Esophagus (tissue), 2 donors: ENCODE data around the gene PICALM. TPM values are rescaled to one million over a fixed set of nuclear protein-coding genes. Genes with fewer than 3 reads are reported as not detected.
"Not testable (repeated sequence)": the region's sequence is repeated elsewhere in the genome, so short reads cannot be mapped to it uniquely, and the experiment has no call there.

Experiments used
- H3K27ac ChIP-seq, 2 donors: one replicate each; pipeline ENCODE4 v1.5.1; 2013; ENCODE audit warnings: low read depth in 2 of 2, mild to moderate bottlenecking in 2 of 2, inconsistent platforms in 1 of 2, low read length in 1 of 2, moderate library complexity in 1 of 2
- H3K27me3 ChIP-seq, 2 donors: one replicate each; pipeline ENCODE4 v1.6.1; 2013; ENCODE audit warnings: low read length in 2 of 2, control low read depth in 1 of 2, mild to moderate bottlenecking in 1 of 2; ENCODE audit not compliant: insufficient read depth in 2 of 2, control insufficient read depth in 1 of 2
- H3K36me3 ChIP-seq, 2 donors: one replicate each; pipeline ENCODE4 v1.6.1; 2013; ENCODE audit warnings: low read length in 1 of 2; ENCODE audit not compliant: control insufficient read depth in 2 of 2, insufficient read depth in 2 of 2
- H3K4me1 ChIP-seq, 2 donors: one replicate each; pipeline ENCODE4 v1.6.1; 2013; ENCODE audit warnings: low read length in 1 of 2; ENCODE audit not compliant: control insufficient read depth in 2 of 2, insufficient read depth in 2 of 2
- H3K4me3 ChIP-seq, 2 donors: one replicate each; pipeline ENCODE4 v1.5.1; 2013; ENCODE audit warnings: low read length in 2 of 2, mild to moderate bottlenecking in 2 of 2, low read depth in 1 of 2, moderate library complexity in 1 of 2
- H3K9me3 ChIP-seq, 2 donors: one replicate each; pipeline ENCODE4 v1.6.1; 2013; ENCODE audit warnings: mild to moderate bottlenecking in 2 of 2, low read depth in 1 of 2, low read length in 1 of 2, moderate library complexity in 1 of 2; ENCODE audit not compliant: control insufficient read depth in 2 of 2, insufficient read depth in 1 of 2
- WGBS, 2 donors: extraction: QIAGEN DNeasy Blood & Tissue Kit; methylation state at CpG; one replicate each; pipeline ENCODE4 v1.1.7; 2013; 5-methylcytosine and 5-hydroxymethylcytosine counted together
- polyA plus RNA-seq, 2 donors: library from polyadenylated mRNA; stranded (reverse); fragments of 200-250 nt; gene quantifications; one replicate each; pipeline ENCODE4 v1.2.3, GENCODE V29; 2013
- donor health status: healthy with polysubstance abuse.
- donor health status: Bipolar disorder and iron deficiency.

PICALM gene
- polyA plus RNA-seq, 2 donors = 60.9 to 61.1 TPM

DNA sequence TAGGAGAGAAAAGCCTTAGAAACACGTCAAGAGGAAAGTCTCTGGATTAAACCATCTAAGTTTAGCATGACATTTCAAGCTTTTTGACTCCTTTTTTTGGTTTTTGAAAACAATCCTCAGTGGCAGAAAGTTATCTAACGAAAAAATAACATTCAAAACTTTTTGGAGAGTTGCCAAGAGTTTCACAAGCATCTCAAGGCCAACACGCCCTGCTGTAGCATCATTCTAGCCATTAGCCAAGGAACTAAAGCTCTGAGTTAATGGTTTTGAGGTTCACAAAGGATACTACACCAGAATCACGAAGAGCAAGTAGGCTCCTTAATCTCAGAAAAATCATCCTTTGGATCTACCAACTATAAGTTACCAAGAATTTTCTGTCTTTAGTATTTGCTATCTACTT, 94.8 kb downstream of the PICALM start:
- 60 to 61% methylated on average over 4 of the region's 4 CpGs for WGBS, 2 donors
- H3K27me3 ChIP-seq = no peaks in the 10 kb centered on the region
- H3K4me1 ChIP-seq = peaks cover 0 to 2% of the 10 kb centered on the region in 2 donors
- H3K9me3 ChIP-seq = no peaks in the 10 kb centered on the region
- H3K27ac ChIP-seq = no peak overlapping the region
- peaks cover 0 to 9% of the 10 kb centered on the region in 2 donors for H3K36me3 ChIP-seq
- no peak overlapping the region for H3K4me3 ChIP-seq

DNA sequence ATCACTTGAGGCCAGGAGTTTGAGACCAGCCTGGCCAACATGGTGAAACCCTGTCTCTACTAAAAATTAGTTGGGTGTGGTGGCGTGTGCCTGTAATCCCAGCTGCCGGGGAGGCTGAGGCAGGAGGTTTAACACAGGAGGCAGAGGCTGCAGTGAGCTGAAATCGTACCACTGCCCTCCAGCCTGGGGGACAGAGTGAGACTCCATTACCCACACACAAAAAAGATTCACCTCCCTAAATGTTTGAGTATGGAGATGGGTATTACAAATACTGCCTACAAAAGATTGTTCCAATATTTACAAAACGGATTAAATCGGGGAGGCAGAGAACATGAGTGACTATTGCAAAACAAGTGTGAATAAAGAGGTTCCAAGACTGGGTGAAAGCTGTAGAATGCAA, 98.3 kb downstream of the PICALM start:
- Histone ChIP-seq H3K9me3 (no peaks in the 10 kb centered on the region), H3K36me3 (peaks cover 0 to 9% of the 10 kb centered on the region in 2 donors), H3K27ac (peak overlapping the region in 1 of 2 donors; percentile 49), H3K4me1 (peaks cover 0 to 2% of the 10 kb centered on the region in 2 donors), H3K27me3 (no peaks in the 10 kb centered on the region), H3K4me3 (no peak overlapping the region)
- whole genome bisulfite sequencing, 2 donors = 84 to 85% methylated on average over 5 of the region's 5 CpGs

DNA sequence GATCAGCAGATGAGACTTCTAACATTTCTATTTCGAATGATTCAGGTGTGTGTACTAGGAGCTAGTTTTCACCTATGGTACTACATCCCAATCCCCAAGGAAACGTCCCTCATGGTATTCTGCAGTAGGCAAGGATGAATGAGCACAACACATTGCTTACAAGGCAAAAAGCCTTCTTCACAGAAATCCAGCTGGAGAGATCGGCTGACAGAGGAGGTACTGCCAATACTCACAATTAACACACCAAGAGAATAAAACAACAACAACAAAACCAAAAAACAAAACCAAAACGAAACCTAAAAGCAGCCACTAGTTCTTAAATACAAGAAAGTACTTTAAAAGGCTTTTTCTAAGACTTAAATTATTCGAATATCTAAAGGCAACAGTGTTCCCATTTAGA, 101.4 kb downstream of the PICALM start:
- H3K36me3 ChIP-seq = peaks cover 2 to 9% of the 10 kb centered on the region in 2 donors
- 84 to 85% methylated on average over 5 of the region's 5 CpGs for WGBS, 2 donors
- H3K4me3 ChIP-seq = no peak overlapping the region
- H3K27me3 ChIP-seq = no peaks in the 10 kb centered on the region
- H3K9me3 ChIP-seq = no peaks in the 10 kb centered on the region
- peaks cover 0 to 2% of the 10 kb centered on the region in 2 donors for H3K4me1 ChIP-seq
- H3K27ac ChIP-seq = no peak overlapping the region

DNA sequence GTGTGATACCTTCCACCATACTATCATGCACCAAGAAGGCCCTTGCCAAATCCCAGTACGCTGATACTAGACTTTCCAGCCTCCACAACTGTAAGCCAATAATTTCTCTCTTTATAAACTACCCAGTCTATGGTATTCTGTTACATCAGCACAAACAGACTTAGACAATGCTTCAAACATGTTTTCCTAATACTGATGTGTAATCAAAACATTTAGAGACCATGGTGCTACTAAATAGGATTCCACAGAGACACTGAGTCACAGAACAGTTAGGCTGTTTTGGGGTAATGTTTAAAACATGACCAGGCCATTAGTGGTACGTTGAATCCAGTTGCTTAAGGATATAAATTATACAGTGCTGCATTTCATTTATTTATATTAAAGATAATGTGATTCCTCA, 103.7 kb downstream of the PICALM start:
- 82 to 93% methylated on average over 2 of the region's 2 CpGs for WGBS, 2 donors
- Histone ChIP-seq H3K4me1 (no peaks in the 10 kb centered on the region), H3K9me3 (no peaks in the 10 kb centered on the region), H3K36me3 (peaks cover 0 to 2% of the 10 kb centered on the region in 2 donors), H3K27me3 (no peaks in the 10 kb centered on the region), H3K27ac (no peak overlapping the region), H3K4me3 (no peak overlapping the region)

DNA sequence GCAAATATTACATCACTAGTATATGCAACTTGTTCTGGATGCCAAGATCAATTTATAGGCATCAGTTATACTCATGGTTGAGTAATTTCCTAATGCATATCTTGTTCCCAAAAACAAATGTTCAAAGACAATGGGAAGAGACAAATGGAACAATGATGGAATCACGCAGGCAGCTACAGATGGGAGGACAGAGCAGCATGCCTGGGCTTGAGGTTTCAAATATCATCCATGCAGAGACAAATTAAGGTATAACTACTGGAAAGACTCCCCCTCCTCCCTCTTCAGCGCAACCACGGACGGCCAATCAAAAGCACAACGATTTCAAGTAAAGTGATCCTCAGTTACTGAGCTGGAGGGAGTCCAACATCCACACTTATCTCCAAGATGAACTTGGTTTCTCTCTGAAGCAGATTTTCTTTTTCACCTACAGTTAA, 106.9 kb downstream of the PICALM start:
- 68 to 82% methylated on average over 5 of the region's 5 CpGs for WGBS, 2 donors
- Histone ChIP-seq H3K4me1 (no peaks in the 10 kb centered on the region), H3K27ac (no peak overlapping the region), H3K36me3 (peaks cover 2 to 3% of the 10 kb centered on the region in 2 donors), H3K4me3 (no peak overlapping the region), H3K27me3 (no peaks in the 10 kb centered on the region), H3K9me3 (no peaks in the 10 kb centered on the region)

DNA sequence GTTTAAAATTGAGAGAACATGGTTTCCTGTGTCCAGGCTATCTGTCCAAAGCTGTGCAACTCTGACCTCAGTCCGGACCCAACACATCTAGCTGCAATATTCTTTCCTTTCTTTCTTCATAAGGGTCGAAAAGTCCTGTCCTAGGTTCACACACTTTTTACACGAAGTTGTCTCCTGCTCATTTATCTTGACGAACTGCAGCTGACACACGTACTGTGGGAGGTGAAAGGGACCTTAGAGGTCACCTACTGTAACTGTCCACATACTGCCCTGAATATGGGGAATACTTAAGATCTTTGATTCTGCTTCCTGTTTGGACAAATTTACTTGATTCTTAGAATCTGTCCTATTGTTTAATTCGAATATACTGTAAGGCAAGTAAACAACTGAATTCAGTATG, 107.8 kb downstream of the PICALM start:
- H3K36me3 ChIP-seq = peaks cover 2 to 6% of the 10 kb centered on the region in 2 donors
- H3K4me1 ChIP-seq = no peaks in the 10 kb centered on the region
- H3K27me3 ChIP-seq = no peaks in the 10 kb centered on the region
- H3K4me3 ChIP-seq = no peak overlapping the region
- no peaks in the 10 kb centered on the region for H3K9me3 ChIP-seq
- H3K27ac ChIP-seq = no peak overlapping the region
- WGBS, 2 donors = 57 to 59% methylated on average over 6 of the region's 6 CpGs

DNA sequence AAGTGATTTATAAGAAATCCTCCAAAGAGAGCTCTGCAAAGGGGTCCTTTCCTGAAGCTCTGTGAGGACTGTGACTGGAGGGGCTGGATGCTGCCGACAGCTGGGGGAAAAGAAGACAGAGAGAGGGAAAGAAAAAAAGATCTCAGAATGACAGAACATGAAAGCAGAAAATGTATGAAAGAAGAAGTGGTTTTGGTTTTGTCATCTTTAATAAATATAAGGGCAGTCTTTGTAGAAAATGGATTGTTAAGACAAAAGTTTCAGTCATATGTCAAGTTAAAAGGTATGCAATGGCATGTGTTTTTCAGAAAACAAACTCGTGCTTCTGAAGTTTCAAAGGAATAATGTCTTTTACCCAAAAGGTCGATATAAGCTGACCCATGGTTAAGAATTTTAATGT, 108.2 kb downstream of the PICALM start:
- Histone ChIP-seq H3K9me3 (no peaks in the 10 kb centered on the region), H3K27me3 (no peaks in the 10 kb centered on the region), H3K4me1 (no peaks in the 10 kb centered on the region), H3K27ac (no peak overlapping the region), H3K36me3 (peaks cover 2 to 6% of the 10 kb centered on the region in 2 donors), H3K4me3 (no peak overlapping the region)
- WGBS, 2 donors = 74 to 83% methylated on average over 3 of the region's 3 CpGs

DNA sequence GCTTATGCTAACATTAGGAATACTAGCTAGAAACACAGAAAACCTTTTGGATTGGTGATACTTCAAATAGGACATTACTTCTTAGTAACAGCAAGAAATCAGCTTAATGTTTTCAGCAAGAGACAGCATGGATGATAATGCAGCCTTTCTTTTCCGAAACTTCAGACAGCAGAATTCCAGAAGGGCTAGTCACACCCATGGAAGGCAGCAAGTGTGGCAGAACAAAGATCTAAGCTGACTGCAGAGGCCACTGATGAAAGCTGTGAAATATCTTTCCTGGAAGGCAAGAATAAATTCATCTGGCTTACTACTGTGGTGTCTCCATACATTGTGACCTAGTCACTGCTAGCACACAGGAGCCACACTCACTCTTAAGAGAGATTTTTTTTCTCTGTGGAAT, 113.4 kb downstream of the PICALM start:
- Histone ChIP-seq H3K4me1 (no peaks in the 10 kb centered on the region), H3K36me3 (peaks cover 0 to 6% of the 10 kb centered on the region in 2 donors), H3K4me3 (no peak overlapping the region), H3K27ac (no peak overlapping the region), H3K27me3 (no peaks in the 10 kb centered on the region), H3K9me3 (no peaks in the 10 kb centered on the region)
- 71 to 80% methylated on average over 1 of the region's 1 CpG for WGBS, 2 donors

DNA sequence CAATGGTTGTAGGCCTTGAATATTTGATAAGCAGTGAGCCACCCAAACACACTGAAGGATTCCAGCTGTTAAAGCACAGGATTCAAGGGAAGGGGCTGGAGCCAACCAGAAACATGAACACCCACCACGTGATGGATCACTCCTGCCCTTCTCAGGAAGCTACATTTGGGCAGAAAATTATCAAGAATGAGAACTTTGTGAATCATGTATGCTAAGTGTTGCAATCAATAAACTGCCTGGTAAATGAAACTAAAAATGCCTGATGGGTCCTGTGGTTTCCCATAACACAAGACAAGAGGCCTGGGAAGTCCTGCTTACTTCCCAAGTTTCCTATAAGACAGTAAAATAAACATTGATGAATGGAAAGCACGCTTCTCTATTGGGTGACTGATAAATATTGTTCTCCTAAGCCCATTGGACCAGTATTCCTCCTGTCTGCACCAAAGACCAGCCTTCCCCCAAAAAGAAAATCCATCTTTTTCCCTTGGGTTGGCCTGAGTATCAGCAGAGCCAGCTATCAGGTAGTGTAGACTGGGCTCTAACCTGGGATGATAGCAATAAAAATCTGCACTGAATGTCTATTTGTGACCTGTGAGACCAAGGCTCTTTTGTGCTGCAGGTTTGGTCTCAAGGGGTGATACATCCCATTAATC, 115.3 kb downstream of the PICALM start:
- H3K9me3 ChIP-seq = no peaks in the 10 kb centered on the region
- no peak overlapping the region for H3K27ac ChIP-seq
- H3K4me1 ChIP-seq = no peaks in the 10 kb centered on the region
- WGBS, 2 donors = 41 to 42% methylated on average over 2 of the region's 2 CpGs
- H3K36me3 ChIP-seq = peaks cover 0 to 3% of the 10 kb centered on the region in 2 donors
- no peaks in the 10 kb centered on the region for H3K27me3 ChIP-seq
- no peak overlapping the region for H3K4me3 ChIP-seq

DNA sequence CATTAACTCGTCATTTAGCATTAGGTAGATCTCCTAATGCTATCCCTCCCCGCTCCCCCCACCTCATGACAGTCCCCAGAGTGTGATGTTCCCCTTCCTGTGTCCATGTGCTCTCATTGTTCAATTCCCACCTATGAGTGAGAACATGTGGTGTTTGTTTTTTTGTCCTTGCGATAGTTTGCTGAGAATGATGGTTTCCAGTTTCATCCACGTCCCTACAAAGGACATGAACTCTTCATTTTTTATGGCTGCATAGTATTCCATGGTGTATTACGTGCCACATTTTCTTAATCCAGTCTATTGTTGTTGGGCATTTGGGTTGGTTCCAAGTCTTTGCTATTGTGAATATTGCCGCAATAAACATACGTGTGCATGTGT, 116.8 kb downstream of the PICALM start:
- H3K4me1 ChIP-seq, H3K27me3 ChIP-seq, H3K27ac ChIP-seq, H3K36me3 ChIP-seq, H3K4me3 ChIP-seq, H3K9me3 ChIP-seq: not testable (repeated sequence)
- 86 to 89% methylated on average over 7 of the region's 7 CpGs for WGBS, 2 donors
